Activated CD8-positive, alpha-beta T cell treated with anti-CD3 and anti-CD28 coated beads for 36 hours (primary cell): Measurements from ENCODE around the gene BBS5. TPM values are rescaled to one million over a fixed set of nuclear protein-coding genes. Genes with fewer than 3 reads are reported as not detected.
"Not testable (repeated sequence)": the region's sequence is repeated elsewhere in the genome, so short reads cannot be mapped to it uniquely, and the experiment has no call there.

Experiments
- ATAC-seq: fragments of 200-7000 bp; cut with Tn5 transposase; one replicate; pipeline ENCODE4 v1.10.0; 2021; ENCODE audit warnings: mild to moderate bottlenecking, moderate library complexity
- CTCF ChIA-PET: fragments of 350-600 bp; sonication (Branson Sonifier 250); formaldehyde crosslinking; loops from one replicate; lab custom pipeline; 2021; ENCODE audit warnings: antibody characterized with exemption; lab: Charles Lee
- POLR2A ChIA-PET: fragments of 350-600 bp; sonication (Branson Sonifier 250); formaldehyde crosslinking; loops from one replicate; lab custom pipeline; 2021; ENCODE audit warnings: antibody characterized with exemption; lab: Charles Lee
- DNase-seq: peaks from one replicate; pipeline ENCODE4 v3.0.0-alpha.2; 2020
- H3K27ac Mint-ChIP-seq: one replicate; pipeline ENCODE4 v1.8.0; 2021; ENCODE audit warnings: mild to moderate bottlenecking, mixed read lengths
- H3K27me3 Mint-ChIP-seq: one replicate; pipeline ENCODE4 v1.8.0; 2021; ENCODE audit warnings: mixed read lengths
- H3K36me3 Mint-ChIP-seq: one replicate; pipeline ENCODE4 v1.8.0; 2021; ENCODE audit warnings: low read depth, mixed read lengths
- H3K4me1 Mint-ChIP-seq: one replicate; pipeline ENCODE4 v1.8.0; 2021; ENCODE audit warnings: low read depth, mixed read lengths
- H3K4me3 Mint-ChIP-seq: one replicate; pipeline ENCODE4 v1.8.0; 2021; ENCODE audit warnings: mild to moderate bottlenecking, moderate library complexity, mixed read lengths
- H3K9me3 Mint-ChIP-seq: one replicate; pipeline ENCODE4 v1.8.0; 2021; ENCODE audit warnings: mixed read lengths
- CTCF ChIP-seq: fragments of 200-600 bp; IDR thresholded peaks from one replicate; pipeline ENCODE4 v1.8.0; 2022; ENCODE audit warnings: antibody characterized with exemption, mild to moderate bottlenecking
- intact Hi-C: fragments of 100-400 bp; cut with micrococcal nuclease; formaldehyde crosslinking; loops from one replicate; pipeline ENCODE4 v1.10.0; 2022
- total RNA-seq, 2 experiments: library from RNA; stranded (reverse); gene quantifications; one replicate each; pipeline ENCODE4 v1.2.3, GENCODE V29; 2021

Gene BBS5
- total RNA-seq, 2 experiments from 2014 or later: 2.6 to 3.2 TPM

- DNase-seq (no peak), ATAC-seq (no peak)
- Mint-ChIP-seq H3K36me3 (no peaks in the 10 kb centered on the region), H3K4me1 (no peaks in the 10 kb centered on the region), H3K4me3 (no peak overlapping the region), H3K9me3 (peaks cover 2% of the 10 kb centered on the region), H3K27ac (no peak overlapping the region), H3K27me3 (peaks cover 8% of the 10 kb centered on the region)
- ChIA-PET CTCF (no interaction called here), POLR2A (no interaction called here)
- intact Hi-C loops: no loop called here
- no peak for TF ChIP-seq CTCF
These were observed 32.8 kb upstream of the BBS5 start for GRCh38 chr2:169446452-169446851.

GRCh38 chr2:169448316-169448715 lies 31.0 kb upstream of the BBS5 start:
- Mint-ChIP-seq H3K4me3 (no peak overlapping the region), H3K27me3 (peaks cover 4% of the 10 kb centered on the region), H3K36me3 (no peaks in the 10 kb centered on the region), H3K9me3 (peaks cover 2% of the 10 kb centered on the region), H3K4me1 (no peaks in the 10 kb centered on the region), H3K27ac (no peak overlapping the region)
- intact Hi-C loops: no loop called here
- ATAC-seq: no peak
- no peak for DNase-seq
- ChIA-PET POLR2A (no interaction called here), CTCF (interaction anchor here (1.0 kb wide), 1 partner anchor 480 kb away, joined by 3 read pairs; no protein-coding TSS in a partner anchor)
- no peak for TF ChIP-seq CTCF

- H3K4me1 Mint-ChIP-seq: no peaks in the 10 kb centered on the region
- ATAC-seq: no peak
- no peaks in the 10 kb centered on the region for H3K36me3 Mint-ChIP-seq
- POLR2A ChIA-PET: no interaction called here
- CTCF ChIA-PET: interaction anchor here (1.0 kb wide), 1 partner anchor 480 kb away, joined by 3 read pairs; no protein-coding TSS in a partner anchor
- H3K27ac Mint-ChIP-seq: no peak overlapping the region
- peaks cover 2% of the 10 kb centered on the region for H3K27me3 Mint-ChIP-seq
- no peak overlapping the region for H3K4me3 Mint-ChIP-seq
- peaks cover 2% of the 10 kb centered on the region for H3K9me3 Mint-ChIP-seq
- no peak for DNase-seq
- no peak for TF ChIP-seq CTCF
- intact Hi-C loops: no loop called here
These were observed 30.4 kb upstream of the BBS5 start for GRCh38 chr2:169448865-169449264.

GRCh38 chr2:169452080-169452479 lies 27.2 kb upstream of the BBS5 start:
- H3K4me1 Mint-ChIP-seq: no peaks in the 10 kb centered on the region
- ATAC-seq: peak; percentile 47
- H3K9me3 Mint-ChIP-seq: no peaks in the 10 kb centered on the region
- ChIA-PET CTCF (interaction anchor here (0.8 to 1.5 kb wide), 9 partner anchors 10 to 482 kb away, joined by 3 to 7 read pairs (median 3); partner anchors contain the start of gene BBS5), POLR2A (no interaction called here)
- intact Hi-C loops: no loop called here
- H3K27me3 Mint-ChIP-seq: peaks cover 1% of the 10 kb centered on the region
- no peaks in the 10 kb centered on the region for H3K36me3 Mint-ChIP-seq
- no peak overlapping the region for H3K27ac Mint-ChIP-seq
- H3K4me3 Mint-ChIP-seq: no peak overlapping the region
- TF ChIP-seq CTCF: peak; percentile 48
- DNase-seq: no peak

- DNase-seq, intact Hi-C loops, H3K27me3 Mint-ChIP-seq, ATAC-seq, H3K36me3 Mint-ChIP-seq, H3K4me3 Mint-ChIP-seq, H3K27ac Mint-ChIP-seq, H3K4me1 Mint-ChIP-seq, POLR2A ChIA-PET, H3K9me3 Mint-ChIP-seq: not testable (repeated sequence)
- CTCF ChIA-PET: interaction anchor here (0.8 to 1.2 kb wide), 5 partner anchors 9 to 481 kb away, joined by 3 to 7 read pairs (median 3); no protein-coding TSS in a partner anchor
These were observed 26.2 kb upstream of the BBS5 start for GRCh38 chr2:169453044-169453443.
